Adrenal gland (tissue), 19 donors: ENCODE measurements around the gene ABRACL. TPM values are rescaled to one million over a fixed set of nuclear protein-coding genes. Genes with fewer than 3 reads are reported as not detected.

Source experiments
- DNase-seq, 7 donors: peaks; one replicate each; pipeline ENCODE4 v3.0.0-alpha.2; 2019 to 2020
- H3K27ac ChIP-seq, 5 donors: fragments of 200-600 bp; sonication (generic) in 4 of 5; 1 replicate in 3 of 5; 2 replicates in 2 of 5; pipeline versions ENCODE4 v1.5.1 to v1.8.0; 2016 to 2020; ENCODE audit warnings: mild to moderate bottlenecking in 1 of 5
- H3K27me3 ChIP-seq: fragments of 200-600 bp; 2 replicates; pipeline ENCODE4 v1.8.0; 2021
- H3K36me3 ChIP-seq, 2 donors: fragments of 200-600 bp; replicated peaks in 1 of 2; 1 replicate in 1 of 2; 2 replicates in 1 of 2; pipeline versions ENCODE4 v1.5.1 to v1.8.0; 2018 to 2022
- H3K4me1 ChIP-seq, 2 donors: fragments of 200-600 bp; replicated peaks in 1 of 2; 1 replicate in 1 of 2; 2 replicates in 1 of 2; pipeline versions ENCODE4 v1.5.1 to v1.8.0; 2018 to 2021
- H3K4me3 ChIP-seq, 4 donors: fragments of 200-600 bp; sonication (generic) in 3 of 4; one replicate each; pipeline ENCODE4 v1.5.1; 2016 to 2018
- H3K9me3 ChIP-seq, 3 donors: fragments of 200-600 bp; sonication (generic) in 1 of 3; replicated peaks in 1 of 3; 1 replicate in 2 of 3; 2 replicates in 1 of 3; pipeline versions ENCODE4 v1.5.1 to v1.8.0; 2016 to 2021
- POLR2A ChIP-seq, 2 donors: fragments of 450-650 bp; IDR thresholded peaks; one replicate each; pipeline ENCODE4 v1.6.1; 2017; ENCODE audit warnings: antibody characterized with exemption in 2 of 2, mild to moderate bottlenecking in 2 of 2, moderate library complexity in 1 of 2
- WGBS, 4 donors: extraction: QIAGEN DNeasy Blood & Tissue Kit in 2 of 4; methylation state at CpG; one replicate each; pipeline versions ENCODE4 v1.1.5 to v1.1.7; 2013 to 2017; 5-methylcytosine and 5-hydroxymethylcytosine counted together
- intact Hi-C, 2 donors: fragments of 100-400 bp; cut with DNase I; formaldehyde crosslinking; loops; one replicate each; pipeline versions ENCODE4 v1.14.1 to v1.15.0; 2022 to 2023
- long read RNA-seq, 10 donors: library from polyadenylated mRNA in 3 of 10; unstranded in 2 of 10; stranded (forward) in 1 of 10; transcript quantifications; one replicate each; pipeline ENCODE4 v2.0.0 and lab custom pipeline, GENCODE V29; 2021 to 2026
- polyA plus RNA-seq, 3 donors: library from polyadenylated mRNA; stranded (reverse); fragments of 200-250 nt in 2 of 3; fragments of 350-450 nt in 1 of 3; fragmentation: Illumina TruSeq in 1 of 3; extraction: RNeasy Lipid Tissue Mini Kit (QIAGEN cat#74804) in 1 of 3; gene quantifications; one replicate each; pipeline ENCODE4 v1.2.3, GENCODE V29; 2013 to 2014
- total RNA-seq, 9 donors: library from RNA; depleted of rRNA in 4 of 9; stranded (reverse); fragments of >200 nt in 4 of 9; fragments of 120-200 nt in 1 of 9; fragmentation: NEBNext Ultra II Directional in 1 of 9; extraction: Animal tissue kit (Norgen Biotek cat#: 25700) in 1 of 9; gene quantifications; one replicate each; pipeline versions ENCODE4 v1.1.0 to v1.2.4, GENCODE V29; 2013 to 2023
- TF ChIP-seq, protein P1 (sequence below), 6 experiments: fragments of 450-650 bp in 4 of 6; fragments of 200-600 bp in 2 of 6; sonication (generic) in 1 of 6; IDR thresholded peaks; 1 replicate in 5 of 6; 2 replicates in 1 of 6; pipeline versions ENCODE4 v1.5.1 to v1.8.0; 2016 to 2021; ENCODE audit warnings: antibody characterized with exemption in 6 of 6, mild to moderate bottlenecking in 2 of 6, moderate library complexity in 1 of 6
- donor health status: healthy with polysubstance abuse.
- donor health status: Bipolar disorder and iron deficiency.
- donor health status: DM: yes; HTN: yes; CAD: no.
- donor health status: DM: no; HTN: no; CAD: no.
- donor health status: DM: no; HTN: no; CAD: no.
- donor health status: DM: yes; HTN: yes; CAD: no.

Gene ABRACL
- 10 to 100 TPM in 1 of 9 donors, 1 to 10 TPM in 8; 4.8 to 11.1 (median 8.0) TPM for total RNA-seq
- polyA plus RNA-seq = 10 to 100 TPM; 10.7 to 14.7 (median 11.6) TPM
- long read RNA-seq, donor 1, partial matches to known transcripts = 0 of 3 reads
- long read RNA-seq, donor 1, other reads (novel, unspliced or antisense) = 0 of 3 reads
- long read RNA-seq, donor 2, partial matches to known transcripts = 0 of 4 reads
- long read RNA-seq, donor 2, other reads (novel, unspliced or antisense) = 0 of 4 reads
- long read RNA-seq, donor 3, partial matches to known transcripts = 0 of 2 reads
- long read RNA-seq, donor 3, other reads (novel, unspliced or antisense) = 0 of 2 reads
- long read RNA-seq, donor 4, transcript ABRACL-201 (3 exons, 845 nt) = major isoform, 12 of 13 reads
- long read RNA-seq, donor 4, partial matches to known transcripts = 0 of 13 reads
- long read RNA-seq, donor 4, other reads (novel, unspliced or antisense) = 1 of 13 reads
- long read RNA-seq, donor 5, transcript ABRACL-201 (3 exons, 845 nt) = major isoform, 8 of 8 reads
- long read RNA-seq, donor 5, partial matches to known transcripts = 0 of 8 reads
- long read RNA-seq, donor 5, other reads (novel, unspliced or antisense) = 0 of 8 reads
- long read RNA-seq, donor 6, transcript ABRACL-201 (3 exons, 845 nt) = major isoform, 6 of 6 reads
- long read RNA-seq, donor 6, partial matches to known transcripts = 0 of 6 reads
- long read RNA-seq, donor 6, other reads (novel, unspliced or antisense) = 0 of 6 reads
- long read RNA-seq, donor 7, transcript ABRACL-201 (3 exons, 845 nt) = major isoform, 7 of 7 reads
- long read RNA-seq, donor 7, partial matches to known transcripts = 0 of 7 reads
- long read RNA-seq, donor 7, other reads (novel, unspliced or antisense) = 0 of 7 reads
- long read RNA-seq, donor 8, transcript ABRACL-201 (3 exons, 845 nt) = major isoform, 5 of 5 reads
- long read RNA-seq, donor 8, partial matches to known transcripts = 0 of 5 reads
- long read RNA-seq, donor 8, other reads (novel, unspliced or antisense) = 0 of 5 reads
- long read RNA-seq, donor 9, transcript ABRACL-201 (3 exons, 845 nt) = major isoform, 9 of 9 reads
- long read RNA-seq, donor 9, partial matches to known transcripts = 0 of 9 reads
- long read RNA-seq, donor 9, other reads (novel, unspliced or antisense) = 0 of 9 reads
- long read RNA-seq, donor 10, partial matches to known transcripts = 0 of 3 reads
- long read RNA-seq, donor 10, other reads (novel, unspliced or antisense) = 0 of 3 reads

- intact Hi-C loops = no loop called here
- peak; percentile 21 to 30 for TF ChIP-seq POLR2A (IDR thresholded peaks at IDR 0.05)
- TF ChIP-seq, protein P1, sequence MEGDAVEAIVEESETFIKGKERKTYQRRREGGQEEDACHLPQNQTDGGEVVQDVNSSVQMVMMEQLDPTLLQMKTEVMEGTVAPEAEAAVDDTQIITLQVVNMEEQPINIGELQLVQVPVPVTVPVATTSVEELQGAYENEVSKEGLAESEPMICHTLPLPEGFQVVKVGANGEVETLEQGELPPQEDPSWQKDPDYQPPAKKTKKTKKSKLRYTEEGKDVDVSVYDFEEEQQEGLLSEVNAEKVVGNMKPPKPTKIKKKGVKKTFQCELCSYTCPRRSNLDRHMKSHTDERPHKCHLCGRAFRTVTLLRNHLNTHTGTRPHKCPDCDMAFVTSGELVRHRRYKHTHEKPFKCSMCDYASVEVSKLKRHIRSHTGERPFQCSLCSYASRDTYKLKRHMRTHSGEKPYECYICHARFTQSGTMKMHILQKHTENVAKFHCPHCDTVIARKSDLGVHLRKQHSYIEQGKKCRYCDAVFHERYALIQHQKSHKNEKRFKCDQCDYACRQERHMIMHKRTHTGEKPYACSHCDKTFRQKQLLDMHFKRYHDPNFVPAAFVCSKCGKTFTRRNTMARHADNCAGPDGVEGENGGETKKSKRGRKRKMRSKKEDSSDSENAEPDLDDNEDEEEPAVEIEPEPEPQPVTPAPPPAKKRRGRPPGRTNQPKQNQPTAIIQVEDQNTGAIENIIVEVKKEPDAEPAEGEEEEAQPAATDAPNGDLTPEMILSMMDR (IDR thresholded peaks at IDR 0.05) = no peak
- H3K36me3 ChIP-seq = no peaks in the 10 kb centered on the region
- no peaks in the 10 kb centered on the region for H3K9me3 ChIP-seq
- peaks cover 0 to 15% of the 10 kb centered on the region in 2 donors for H3K4me1 ChIP-seq
- peak within 1 kb of the TSS in 4 of 5 donors; percentile 50 to 86 (median 68) for H3K27ac ChIP-seq
- WGBS, 4 donors = 0 to 2% (median 0%) methylated on average over 14 to 77 of the region's 77 CpGs
- H3K4me3 ChIP-seq = peak within 1 kb of the TSS in 3 of 4 donors; percentile 67 to 96 (median 89)
- DNase-seq = peak; percentile 33 to 62 (median 40)
- H3K27me3 ChIP-seq = no peaks in the 10 kb centered on the region
Measured at GRCh38 chr6:139028658-139029469, at the start of gene ABRACL. ABRACL (plus strand) TSS chr6:139028745; CDS start chr6:139034161, 5,416 bp downstream.

DNA sequence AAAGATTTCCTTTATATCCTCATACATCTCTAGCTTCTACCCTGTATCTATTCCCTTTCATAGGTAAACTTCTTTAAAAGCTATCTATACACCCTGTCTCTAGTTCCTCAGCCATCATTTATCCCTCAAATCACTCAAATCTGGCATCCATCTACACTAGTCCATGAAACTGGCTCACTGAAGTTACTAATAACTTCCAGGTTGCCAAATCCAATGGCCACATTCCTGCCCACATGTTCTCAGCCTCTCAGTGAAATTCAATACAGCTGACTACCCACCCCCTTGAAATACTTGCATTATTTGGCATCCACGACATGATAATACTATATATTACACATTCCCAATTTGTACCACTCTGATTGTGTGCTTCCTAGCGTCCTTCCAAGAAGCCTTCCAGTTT lies 49.2 kb upstream of the ABRACL start:
- peaks cover 2 to 38% of the 10 kb centered on the region in 2 donors for H3K4me1 ChIP-seq
- no peak overlapping the region for H3K4me3 ChIP-seq
- 80 to 93% (median 90%) methylated on average over 2 of the region's 2 CpGs for WGBS, 4 donors
- DNase-seq = no peak
- H3K27ac ChIP-seq = no peak overlapping the region
- intact Hi-C loops = no loop called here
- no peak for TF ChIP-seq POLR2A (IDR thresholded peaks at IDR 0.05)
- TF ChIP-seq, protein P1 (IDR thresholded peaks at IDR 0.05) = no peak
- no peaks in the 10 kb centered on the region for H3K9me3 ChIP-seq
- no peaks in the 10 kb centered on the region for H3K27me3 ChIP-seq
- H3K36me3 ChIP-seq = no peaks in the 10 kb centered on the region

DNA sequence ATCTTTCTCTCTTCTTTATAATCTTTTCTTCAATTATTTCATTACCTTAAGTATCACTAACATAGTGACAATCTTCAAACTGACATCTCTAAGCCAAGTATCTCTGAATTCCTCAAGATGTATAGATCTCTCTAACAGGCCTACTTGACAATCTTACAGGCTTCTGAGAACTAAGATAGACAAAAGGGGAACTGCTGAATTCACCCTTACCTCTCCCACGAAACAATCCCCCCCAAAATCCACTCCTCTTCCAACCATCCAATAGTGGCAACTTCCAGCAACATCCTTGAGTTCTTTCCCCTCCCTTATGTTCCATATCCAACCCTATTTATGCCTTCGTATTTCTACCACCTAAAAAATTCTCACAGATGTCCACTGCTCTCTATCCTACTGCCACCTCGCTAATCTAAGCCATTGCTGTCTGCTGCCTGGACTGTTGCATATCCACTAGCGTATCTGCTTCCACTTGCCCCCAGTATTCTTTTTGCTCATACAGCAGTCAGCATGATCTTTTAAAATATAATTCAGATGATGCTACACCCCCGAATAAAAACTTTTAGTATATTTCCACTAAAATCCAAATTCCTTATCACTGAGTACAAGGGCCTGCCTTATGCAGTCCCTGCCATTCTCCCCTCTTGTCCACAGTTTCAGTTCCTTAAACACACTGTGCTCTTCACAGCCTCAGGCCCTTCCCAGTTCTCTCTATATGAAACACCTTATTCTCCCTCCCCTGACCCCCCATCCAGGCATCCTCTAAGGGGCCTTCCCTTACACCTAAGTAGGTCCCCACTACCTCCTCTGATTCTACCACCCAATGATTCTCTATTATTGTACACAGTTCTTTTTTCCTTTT lies 48.5 kb upstream of the ABRACL start:
- intact Hi-C loops = no loop called here
- Histone ChIP-seq H3K9me3 (no peaks in the 10 kb centered on the region), H3K27ac (no peak overlapping the region), H3K36me3 (no peaks in the 10 kb centered on the region), H3K27me3 (no peaks in the 10 kb centered on the region), H3K4me1 (peaks cover 0 to 40% of the 10 kb centered on the region in 2 donors), H3K4me3 (no peak overlapping the region)
- no peak for DNase-seq
- no peak for TF ChIP-seq POLR2A (IDR thresholded peaks at IDR 0.05)
- TF ChIP-seq, protein P1 (IDR thresholded peaks at IDR 0.05) = no peak
- WGBS, 4 donors = 91 to 96% (median 94%) methylated on average over 5 of the region's 5 CpGs
